OCI-LY3 (cell line): ENCODE measurements around the gene SGCE.

ENCODE experiments used
- CTCF ChIP-seq: fragments of 200-600, 300-600 bp; sonication (generic); IDR thresholded peaks from 2 replicates; pipeline ENCODE4 v1.5.1; 2014; ENCODE audit warnings: antibody characterized with exemption, low read length, low read depth
- EZH2phosphoT487 ChIP-seq: fragments of 200-600 bp; shearing (Covaris generic); IDR thresholded peaks from 2 replicates; pipeline ENCODE4 v1.6.1; 2018; ENCODE audit warnings: antibody characterized with exemption, mixed run types, low read depth

- TF ChIP-seq CTCF = no peak
- TF ChIP-seq EZH2phosphoT487 = no peak
Measured at GRCh38 chr7:94571816-94572215, 84.1 kb downstream of the SGCE start.
